ENCODE data around the gene TMEM109.
A peak's percentile ranks its signal among the peaks of the same experiment; 100 is the strongest.
"Not testable (repeated sequence)": the region's sequence is repeated elsewhere in the genome, so short reads cannot be mapped to it uniquely, and the experiment has no call there.

Gene TMEM109

DNA sequence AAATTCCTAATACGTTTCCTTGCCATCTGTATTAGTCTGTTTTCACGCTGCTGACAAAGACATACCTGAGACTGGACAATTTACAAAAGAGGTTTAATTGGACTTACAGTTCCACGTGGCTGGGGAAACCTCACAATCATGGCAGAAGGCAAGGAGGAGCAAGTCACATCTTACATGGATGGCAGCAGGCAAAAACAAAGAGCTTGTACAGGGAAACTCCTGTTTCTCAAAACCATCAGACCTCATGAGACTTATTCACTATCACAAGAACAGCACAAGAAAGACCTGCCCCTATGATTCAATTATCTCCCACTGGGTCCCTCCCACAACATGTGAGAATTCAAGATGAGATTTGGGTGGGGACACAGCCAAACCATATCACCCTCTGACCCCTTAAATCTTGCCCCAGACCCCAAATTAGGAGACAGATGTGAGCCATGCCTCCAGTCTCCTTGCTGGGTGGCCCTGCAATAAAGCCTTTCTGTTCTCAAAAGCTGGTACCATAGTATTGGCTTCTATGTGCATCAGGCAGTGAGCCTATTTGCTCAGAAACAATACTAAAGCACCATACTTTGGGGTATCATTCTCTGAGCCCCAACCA lies 4.2 kb upstream of the TMEM109 start:
- DNase-seq (ENCODE audit: low read depth, low spot score); H3K27ac ChIP-seq: not testable (repeated sequence)

DNA sequence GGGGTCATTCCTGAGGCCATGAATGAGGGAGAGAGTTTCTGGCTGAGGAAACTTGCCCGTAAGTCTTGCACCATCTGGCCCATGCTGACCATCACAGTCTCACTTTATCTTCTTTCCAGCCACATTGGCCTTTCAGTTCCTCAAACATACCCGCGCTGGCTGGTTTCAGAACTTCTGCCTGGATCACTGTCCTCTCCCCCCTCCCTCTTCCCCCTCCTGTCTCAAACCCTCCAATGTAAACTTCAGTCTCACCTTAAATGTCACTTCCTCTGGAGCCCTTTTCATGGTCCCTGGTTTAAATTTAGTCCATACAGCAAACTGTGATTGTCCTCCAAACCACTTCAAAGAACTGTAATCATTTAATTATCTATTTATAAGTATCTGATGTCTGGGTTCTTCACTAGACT lies 3.7 kb upstream of the TMEM109 start:
- no peak for DNase-seq (ENCODE audit: low read depth, low spot score)
- H3K27ac ChIP-seq = no peak overlapping the region

DNA sequence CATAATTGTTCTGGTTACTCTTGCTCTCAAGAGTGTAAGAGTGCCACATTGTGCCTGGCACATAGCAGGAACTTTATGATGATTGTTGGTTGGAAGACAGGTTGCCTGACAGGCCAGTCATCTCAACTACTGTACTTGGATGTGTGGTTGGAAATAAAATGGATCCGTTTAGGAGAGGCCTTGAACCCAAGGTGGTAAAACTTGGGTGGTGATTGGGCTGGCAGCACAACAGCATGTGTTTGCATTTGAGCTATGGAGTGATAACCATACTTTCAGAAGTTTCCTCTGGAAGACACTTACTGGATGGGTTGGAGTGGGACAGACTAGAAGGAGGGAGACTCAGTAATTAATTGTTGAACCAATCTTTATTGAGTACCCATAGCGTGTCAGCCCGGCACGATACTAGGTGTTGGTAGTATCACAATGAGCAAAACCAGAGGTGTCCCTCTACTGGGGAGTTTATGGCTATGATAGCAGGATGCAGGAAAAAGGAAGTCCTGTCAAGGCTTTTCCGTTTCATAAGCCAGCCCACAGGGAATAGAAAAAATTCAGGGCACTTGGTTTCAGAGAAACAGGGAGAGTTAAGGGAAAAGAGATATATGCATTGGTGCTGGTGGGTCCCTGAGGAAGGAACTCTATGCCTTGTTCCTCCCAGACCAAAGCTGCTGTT lies 3.1 kb upstream of the TMEM109 start:
- no peak for DNase-seq (ENCODE audit: low read depth, low spot score)
- H3K27ac ChIP-seq = no peak overlapping the region

DNA sequence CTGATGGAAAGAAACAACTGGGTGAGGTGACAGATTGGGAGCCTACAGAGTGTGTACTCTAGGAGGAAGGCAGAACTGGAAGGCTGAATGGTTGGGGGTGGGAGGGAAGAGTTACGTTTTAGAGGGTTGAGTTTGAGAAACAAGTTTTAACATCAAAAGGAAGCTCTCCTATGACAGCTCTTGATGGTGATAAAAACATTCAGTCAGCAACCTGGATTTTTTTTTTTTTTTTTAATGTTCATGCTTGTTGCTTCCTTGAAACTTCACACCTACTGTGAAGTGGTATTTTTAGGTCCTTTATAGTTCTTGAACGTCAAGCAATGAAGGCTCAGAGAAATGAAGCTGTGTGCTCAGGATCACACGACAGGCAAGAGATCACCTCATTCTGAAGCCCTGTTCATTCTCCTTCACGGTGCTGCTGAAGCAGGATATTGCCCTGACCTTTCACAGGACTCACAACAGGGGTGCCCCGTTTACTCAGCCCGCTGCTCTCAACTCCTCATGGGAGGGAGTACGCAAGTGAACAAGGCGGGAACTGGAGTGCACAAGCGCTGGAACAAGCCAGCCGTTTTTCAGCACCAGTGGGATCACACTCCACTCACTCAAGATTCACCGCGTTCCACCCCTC lies 1.6 kb upstream of the TMEM109 start:
- H3K27ac ChIP-seq = no peak overlapping the region
- DNase-seq (ENCODE audit: low read depth, low spot score) = no peak

DNA sequence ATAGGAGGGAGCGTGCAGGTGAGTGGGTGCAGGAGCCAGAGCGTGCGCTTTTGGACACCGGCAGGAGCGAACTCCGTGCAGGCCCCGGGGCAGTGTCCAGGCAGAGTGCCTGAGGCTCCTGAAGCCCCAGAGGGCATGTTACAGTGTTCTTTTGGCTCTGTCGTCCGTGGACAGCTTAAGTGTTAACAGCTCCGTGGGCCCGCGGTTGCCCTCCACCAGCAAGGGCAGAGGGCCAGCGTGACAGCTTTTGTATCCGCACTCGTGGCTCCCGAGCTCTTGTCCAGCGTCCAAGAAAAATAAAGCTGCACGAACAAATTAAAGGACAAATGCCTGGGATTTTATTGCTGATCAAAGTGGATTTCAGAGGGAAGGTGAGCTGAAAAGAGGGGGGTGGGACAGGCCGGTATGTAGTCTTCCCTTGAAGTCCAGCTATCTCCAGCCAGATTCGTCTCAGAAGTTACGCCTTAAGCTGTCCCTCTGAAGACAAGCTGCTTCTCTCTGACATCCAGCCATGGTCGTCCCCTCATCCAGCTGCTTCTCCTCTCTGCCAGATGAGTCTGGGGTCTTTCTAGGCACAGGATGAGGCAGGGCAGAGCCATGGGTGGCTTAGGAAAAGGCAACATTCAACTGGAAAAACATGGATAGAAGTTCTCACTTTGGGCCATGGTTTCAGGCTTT lies 968 bp upstream of the TMEM109 start:
- no peak overlapping the region for H3K27ac ChIP-seq
- no peak for DNase-seq (ENCODE audit: low read depth, low spot score)

DNA sequence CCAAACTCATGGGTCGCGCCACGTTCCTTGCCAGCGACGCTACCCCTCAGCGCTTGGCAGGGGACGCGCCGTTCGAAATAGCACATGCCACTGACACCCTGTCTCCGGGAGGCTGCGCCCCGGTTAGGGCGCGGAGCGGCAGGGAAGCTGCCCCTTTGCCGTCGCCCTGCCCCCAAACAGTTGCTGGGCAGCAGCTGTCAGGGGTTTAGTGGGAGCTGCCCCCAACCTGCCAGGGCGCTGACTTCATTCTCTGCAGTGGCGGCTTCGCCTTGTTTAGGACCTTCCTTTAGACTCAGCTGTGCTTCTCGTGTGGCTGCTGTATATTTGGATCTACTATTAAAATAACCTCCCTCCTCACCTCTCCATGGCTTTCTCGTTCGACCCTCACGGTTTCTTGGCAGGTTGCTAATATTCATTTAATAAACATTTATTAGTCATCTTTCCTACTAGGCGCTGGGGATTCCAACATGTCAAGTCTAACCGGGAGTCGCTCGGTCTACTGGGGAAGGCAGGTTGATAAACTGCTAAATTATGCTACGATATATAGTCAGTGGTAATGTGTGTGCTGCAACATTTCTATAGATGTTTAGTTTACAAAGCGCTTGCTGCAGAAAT lies 782 bp downstream of the TMEM109 start:
- no peak for DNase-seq (ENCODE audit: low read depth, low spot score)
- H3K27ac ChIP-seq = peak overlapping the region; percentile 81

DNA sequence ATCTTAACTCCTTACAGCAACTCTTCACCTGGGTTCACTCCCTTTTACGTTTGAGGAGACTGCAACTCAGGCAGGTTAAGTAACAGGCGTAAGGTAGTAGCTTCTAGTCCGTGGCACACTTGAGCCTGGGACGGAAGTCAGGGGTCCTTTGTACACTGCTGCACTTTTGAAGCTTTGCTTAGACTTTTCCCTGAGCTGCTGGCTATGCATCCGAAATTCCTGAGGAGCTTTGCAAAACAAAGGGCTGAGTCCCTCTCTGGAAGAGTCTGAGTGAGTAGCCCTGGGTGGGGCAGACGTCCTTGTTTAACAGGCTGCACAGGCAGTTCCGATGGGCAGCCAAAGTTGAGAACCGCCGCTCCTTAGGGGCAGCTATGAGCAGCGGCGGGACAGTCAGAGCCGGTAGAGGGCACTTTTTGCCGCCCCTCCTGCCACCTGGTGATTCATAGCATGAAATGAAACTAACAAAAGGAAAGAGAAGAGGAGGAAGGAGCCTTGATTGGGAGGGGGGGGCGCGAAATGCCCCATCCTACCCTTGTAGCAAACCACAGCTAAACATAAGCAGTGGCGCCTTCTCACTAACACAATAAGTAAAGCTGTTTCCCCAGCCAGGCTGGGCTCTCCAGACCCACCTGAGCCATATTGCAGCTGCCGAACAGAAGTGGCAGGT lies 1.4 kb downstream of the TMEM109 start:
- H3K27ac ChIP-seq = peak overlapping the region; percentile 81
- no peak for DNase-seq (ENCODE audit: low read depth, low spot score)

DNA sequence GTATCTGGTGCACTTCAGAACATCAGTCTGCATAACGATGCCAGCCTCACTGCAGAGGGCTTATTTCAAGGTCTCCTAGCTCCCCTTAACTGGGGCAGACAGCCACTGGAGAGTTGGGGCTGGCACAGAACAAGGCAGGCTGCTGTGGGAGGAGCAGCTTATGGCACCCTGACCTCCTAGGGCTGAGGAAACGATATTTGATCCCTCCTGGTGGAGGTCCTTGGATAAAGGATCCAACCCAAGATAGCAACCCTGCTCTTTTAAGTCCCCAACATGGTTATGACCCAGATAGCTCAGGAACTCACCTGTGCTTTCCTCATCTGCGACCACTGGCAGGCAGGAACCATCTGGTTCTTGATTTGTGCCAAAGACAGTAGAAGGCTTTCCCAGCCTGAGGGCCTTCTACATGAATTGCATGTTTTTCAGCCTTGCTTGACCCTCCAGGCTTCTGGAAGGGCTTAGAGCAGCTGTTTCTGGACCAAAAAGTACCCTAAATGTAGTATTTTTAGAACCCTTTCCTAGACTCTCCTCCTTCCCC lies 2.8 kb downstream of the TMEM109 start:
- peak overlapping the region; percentile 81 for H3K27ac ChIP-seq
- DNase-seq (ENCODE audit: low read depth, low spot score) = no peak

DNA sequence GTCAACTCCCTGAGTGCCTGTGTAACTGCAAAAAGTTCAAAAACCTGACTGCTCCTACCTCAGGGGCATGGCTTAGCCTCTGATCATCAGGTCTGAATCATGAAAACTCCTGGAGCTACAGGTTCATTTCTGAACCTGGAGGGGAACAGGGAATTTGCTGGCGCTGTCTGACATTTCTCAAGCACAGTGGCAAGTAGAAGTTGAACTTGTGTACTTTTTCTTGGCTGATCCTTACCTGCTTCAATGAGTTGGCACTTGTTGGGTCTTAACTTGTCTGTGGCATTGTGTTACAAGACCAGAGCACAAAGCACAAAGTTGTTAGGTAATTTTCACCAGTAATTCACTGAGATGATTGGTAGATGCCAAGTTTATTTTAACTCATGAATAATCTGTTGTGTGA lies 3.3 kb downstream of the TMEM109 start:
- DNase-seq (ENCODE audit: low read depth, low spot score) = peak; percentile 94
- peak overlapping the region; percentile 81 for H3K27ac ChIP-seq

DNA sequence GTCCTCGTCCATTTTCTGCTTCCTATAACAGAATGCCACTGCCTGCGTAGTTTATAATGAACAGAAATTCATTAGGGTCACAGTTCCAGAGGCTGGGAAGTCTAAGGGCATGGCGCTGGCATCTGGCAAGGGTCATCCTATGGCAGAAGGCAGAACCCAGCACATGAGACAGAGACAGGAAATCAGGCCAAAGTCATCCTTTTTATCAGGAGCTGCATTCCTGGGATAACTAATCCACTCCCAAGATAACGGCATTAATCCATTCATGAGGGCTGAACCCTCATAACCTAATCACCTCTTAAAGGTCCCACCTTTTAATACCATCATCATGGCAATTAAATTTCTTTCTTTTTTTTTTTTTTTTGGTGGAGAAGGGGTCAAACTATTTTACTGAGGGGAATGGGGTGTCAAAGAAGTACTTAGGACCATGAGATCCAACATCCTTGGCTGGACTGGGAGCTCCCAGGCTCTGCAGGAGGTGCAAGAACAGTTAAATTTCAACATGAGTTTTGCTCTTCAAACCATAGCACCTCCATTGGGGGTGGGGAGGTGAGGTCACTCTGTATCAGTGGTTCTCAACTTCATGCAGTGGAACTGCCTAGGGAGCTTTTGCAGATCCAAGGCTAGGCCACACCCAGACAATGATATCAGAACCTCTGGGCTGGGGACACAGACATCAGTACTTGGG lies 4.4 kb downstream of the TMEM109 start:
- DNase-seq (ENCODE audit: low read depth, low spot score) = no peak

DNA sequence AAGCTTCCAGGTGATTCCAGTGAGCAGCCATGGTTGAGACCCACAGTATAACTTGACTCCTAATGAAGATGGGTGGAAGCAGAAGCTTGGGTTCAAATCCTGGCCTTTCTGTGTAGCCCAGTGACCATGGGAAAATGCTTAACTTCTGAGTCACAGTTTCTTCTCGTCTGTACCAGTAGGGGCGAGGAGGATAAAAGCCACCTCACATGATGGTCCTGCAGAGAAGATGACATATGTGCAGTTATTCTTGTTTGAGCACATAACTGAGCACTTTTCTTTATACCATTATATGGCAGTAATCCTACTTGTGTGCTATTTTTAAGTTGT lies 4.9 kb downstream of the TMEM109 start:
- peak overlapping the region; percentile 81 for H3K27ac ChIP-seq
- no peak for DNase-seq (ENCODE audit: low read depth, low spot score)

More for the DNA sequence above, 4.4 kb downstream of the TMEM109 start:
- H3K27ac ChIP-seq = peak overlapping the region; percentile 81

DNA sequence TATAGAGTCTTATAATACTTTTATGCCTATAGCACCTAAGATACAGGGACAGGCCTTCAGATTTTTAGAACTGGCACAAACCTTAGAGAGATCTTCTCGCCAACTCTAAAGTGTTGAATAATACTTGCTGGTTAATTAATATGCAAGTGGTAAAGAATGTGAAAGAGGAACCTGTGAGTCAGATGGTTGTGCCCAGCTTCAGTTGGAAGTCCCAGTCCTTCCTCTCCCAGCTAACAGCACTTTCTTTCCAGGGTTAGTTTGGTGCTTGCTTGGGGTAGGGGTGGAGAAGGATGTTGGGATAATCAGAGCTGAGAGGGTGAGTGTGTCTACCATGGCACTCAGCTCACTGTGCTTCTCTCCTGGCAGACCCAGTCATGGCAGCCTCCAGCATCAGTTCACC lies 5.4 kb downstream of the TMEM109 start:
- no peak for DNase-seq (ENCODE audit: low read depth, low spot score)

DNA sequence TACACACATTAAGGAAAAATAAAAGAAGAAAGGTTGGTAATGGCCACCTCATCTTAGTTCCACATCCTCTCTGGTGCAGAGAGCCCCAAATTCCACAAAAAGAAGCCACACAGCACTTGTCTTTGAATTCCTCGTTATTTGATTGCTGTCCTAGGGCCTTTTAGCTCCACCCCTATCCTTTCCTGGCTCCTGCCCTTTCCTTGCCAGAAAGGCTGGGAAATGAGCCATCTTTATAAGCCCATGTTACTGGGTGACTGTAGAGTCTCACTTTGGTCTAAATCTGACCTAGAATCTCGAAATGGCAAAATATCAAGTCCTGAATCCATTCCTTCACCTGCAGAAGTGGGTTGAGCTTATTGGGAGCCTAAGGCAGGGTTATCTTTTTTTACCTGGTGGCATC lies 6.0 kb downstream of the TMEM109 start:
- H3K27ac ChIP-seq = peak overlapping the region; percentile 81
- DNase-seq (ENCODE audit: low read depth, low spot score) = no peak

More for the DNA sequence above, 5.4 kb downstream of the TMEM109 start:
- peak overlapping the region; percentile 81 for H3K27ac ChIP-seq

DNA sequence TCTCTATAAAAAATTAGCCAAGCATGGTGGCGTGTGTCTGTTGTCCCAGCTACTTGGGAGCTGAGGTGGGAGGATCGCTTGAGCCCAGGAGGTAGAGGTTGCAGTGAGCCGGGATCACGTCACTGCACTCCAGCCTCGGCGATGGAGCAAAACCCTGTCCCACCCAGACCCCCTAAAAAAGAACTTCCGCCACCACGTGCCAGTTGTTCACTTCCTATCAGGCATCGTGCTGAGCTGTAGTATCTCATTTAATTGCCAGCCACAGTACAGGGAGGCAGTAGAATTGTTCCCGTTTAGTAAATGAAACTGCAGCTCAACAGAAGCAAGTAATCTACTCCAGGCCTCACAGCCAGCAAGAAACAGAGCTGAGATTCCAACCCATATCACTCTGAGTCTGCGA lies 7.3 kb downstream of the TMEM109 start:
- no peak overlapping the region for H3K27ac ChIP-seq
- DNase-seq (ENCODE audit: low read depth, low spot score) = no peak

DNA sequence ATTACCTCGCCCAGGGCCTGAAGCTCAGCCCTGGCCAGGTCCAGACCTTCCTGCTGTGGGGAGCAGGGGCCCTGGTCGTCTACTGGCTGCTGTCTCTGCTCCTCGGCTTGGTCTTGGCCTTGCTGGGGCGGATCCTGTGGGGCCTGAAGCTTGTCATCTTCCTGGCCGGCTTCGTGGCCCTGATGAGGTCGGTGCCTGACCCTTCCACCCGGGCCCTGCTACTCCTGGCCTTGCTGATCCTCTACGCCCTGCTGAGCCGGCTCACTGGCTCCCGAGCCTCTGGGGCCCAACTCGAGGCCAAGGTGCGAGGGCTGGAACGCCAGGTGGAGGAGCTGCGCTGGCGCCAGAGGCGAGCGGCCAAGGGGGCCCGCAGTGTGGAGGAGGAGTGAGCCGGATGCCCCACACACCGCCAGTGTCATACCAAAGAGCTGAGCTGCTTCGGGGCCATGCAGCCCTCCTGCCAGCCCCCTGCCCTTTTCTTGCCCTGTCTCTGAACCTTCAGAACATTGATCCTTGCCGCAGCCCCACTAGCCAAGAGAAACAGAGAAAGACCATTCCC lies 7.9 kb downstream of the TMEM109 start:
- no peak overlapping the region for H3K27ac ChIP-seq
- DNase-seq (ENCODE audit: low read depth, low spot score) = no peak

DNA sequence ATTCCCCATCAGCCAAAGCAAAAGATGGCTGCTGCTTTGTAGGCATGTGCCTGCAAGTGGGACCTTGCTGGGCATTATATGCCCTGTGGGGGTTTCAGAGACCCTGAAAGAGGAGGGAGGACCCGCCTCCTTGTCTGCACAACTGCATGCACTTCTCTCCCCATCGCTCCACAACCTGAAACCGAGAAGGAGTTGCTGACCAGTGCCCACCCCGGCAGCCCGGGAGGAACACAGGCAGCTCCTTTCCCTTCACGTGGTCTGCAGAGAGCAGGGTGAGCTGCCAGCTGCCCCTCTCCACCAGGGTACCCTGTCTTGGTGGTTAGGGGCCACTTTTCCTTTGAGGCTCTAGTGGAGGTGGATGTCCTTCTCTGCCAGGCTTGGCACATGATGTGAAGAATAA lies 8.9 kb downstream of the TMEM109 start:
- H3K27ac ChIP-seq = no peak overlapping the region
- no peak for DNase-seq (ENCODE audit: low read depth, low spot score)

DNA sequence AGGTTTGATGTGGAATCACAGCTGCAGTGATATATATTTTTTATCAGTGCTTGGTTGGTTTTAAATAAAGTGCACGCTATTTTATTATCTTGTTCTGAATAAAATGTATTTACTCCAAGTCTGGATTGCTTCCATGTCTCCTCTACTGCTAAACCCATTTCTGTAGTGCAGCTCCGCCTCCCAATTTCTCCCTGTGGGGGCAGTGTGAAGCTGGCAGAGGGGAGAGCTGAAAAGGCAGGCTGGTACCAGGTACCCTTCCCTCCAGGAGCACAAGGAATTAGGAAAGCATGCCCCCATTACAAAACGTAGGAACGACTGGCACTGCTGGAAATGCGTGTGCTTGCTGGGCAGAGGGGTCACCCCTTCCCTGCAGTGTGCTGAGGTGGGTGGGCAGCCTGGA lies 9.4 kb downstream of the TMEM109 start:
- DNase-seq (ENCODE audit: low read depth, low spot score) = no peak
- no peak overlapping the region for H3K27ac ChIP-seq

DNA sequence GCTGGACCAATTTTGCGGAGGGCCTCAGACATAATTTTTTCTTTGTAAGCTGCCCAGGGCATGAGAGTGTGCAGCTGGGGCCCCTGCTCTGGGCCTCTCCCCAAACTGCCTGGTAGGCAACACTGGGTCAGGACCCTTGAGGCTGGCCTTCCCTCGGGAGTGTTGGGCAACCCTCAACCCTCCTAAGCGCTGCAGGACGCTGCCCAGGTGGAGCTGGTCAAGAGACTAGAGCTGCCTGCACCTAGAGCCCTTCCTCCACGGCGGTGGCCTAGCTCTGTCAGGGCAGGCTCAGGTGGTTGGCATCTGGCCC lies 9.8 kb downstream of the TMEM109 start:
- DNase-seq (ENCODE audit: low read depth, low spot score) = no peak
- peak overlapping the region; percentile 29 for H3K27ac ChIP-seq

DNA sequence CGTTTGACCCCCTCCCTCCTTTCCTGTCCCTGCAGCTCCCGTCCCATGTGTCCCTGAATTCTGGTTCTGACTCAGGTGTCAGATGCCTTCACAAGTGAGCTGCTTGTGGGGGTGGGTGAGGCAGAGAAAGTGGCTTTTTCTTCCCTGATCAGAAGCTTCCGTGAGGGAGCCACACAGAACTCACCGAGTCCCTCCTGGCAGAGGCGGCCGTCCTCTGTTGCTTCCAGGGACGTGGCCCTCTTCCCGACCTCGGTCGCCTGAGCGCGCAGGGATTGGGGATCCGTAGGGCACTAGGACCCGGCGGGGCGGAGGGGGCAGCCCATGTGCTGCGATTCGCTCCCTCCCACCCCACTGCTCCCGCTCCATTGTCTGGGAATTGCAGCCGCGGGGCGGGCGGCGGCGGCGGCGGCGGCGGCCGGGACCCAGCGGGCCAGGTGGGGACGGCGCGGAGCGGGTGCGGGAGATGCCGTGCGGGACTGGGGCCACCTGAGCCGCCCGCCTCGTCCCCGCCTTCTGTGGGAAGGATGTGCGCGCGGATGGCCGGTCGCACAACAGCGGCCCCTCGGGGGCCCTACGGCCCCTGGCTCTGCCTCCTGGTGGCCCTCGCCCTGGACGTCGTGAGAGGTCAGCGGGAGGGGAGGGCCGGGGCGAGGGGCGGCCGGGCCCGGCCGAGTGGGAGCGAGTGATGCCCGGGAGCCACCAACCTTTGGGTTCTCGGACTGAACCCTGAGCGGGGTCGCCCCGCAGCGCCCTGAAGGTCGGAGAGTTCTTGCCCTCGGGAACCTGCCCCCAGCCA lies 10.3 kb downstream of the TMEM109 start, which contains the start of gene TMEM132A:
Gene TMEM132A, plus strand, starts transcription at position 351 of the 796 bp plus-strand sequence. Its CDS starts 174 bp downstream, at position 525.
- DNase-seq (ENCODE audit: low read depth, low spot score) = no peak
- H3K27ac ChIP-seq = peak within 1 kb of the TSS; percentile 29
